ENCODE measurements around the gene MCTP1. TPM values are rescaled to one million over a fixed set of nuclear protein-coding genes. Genes with fewer than 3 reads are reported as not detected.
A peak's percentile ranks its signal among the peaks of the same experiment; 100 is the strongest.

Gene MCTP1
- total and polyA plus RNA-seq, 10 of the 15 experiments (the other 5 are each of a cell fraction or from before 2014, with no cell fraction given), result 12.6 to 45.9 (median 18.8) TPM

- in situ Hi-C loops (cut with MboI), result no loop called here
- H3K27ac ChIP-seq (ENCODE audit: control insufficient read depth, insufficient read depth), result peak overlapping the region; percentile 59
- H2AFZ ChIP-seq (ENCODE audit: control insufficient read depth, low read depth, low read length), result peak overlapping the region; percentile 20; the same call in 1 of the 2 replicates
- no TSS peak for BruUV-seq (replicated peaks)
- peak overlapping the region; percentile 5; the same call in 1 of the 2 replicates for H3K4me3 ChIP-seq
- TF ChIP-seq LARP7 (IDR thresholded peaks at IDR 0.05), result no peak
- TF ChIP-seq SRF (IDR thresholded peaks at IDR 0.05; ENCODE audit: low read depth in 2 of 2, low read length in 2 of 2), result peak; percentile 34 to 81; a peak in 3 of 4 replicates
- peak overlapping the region; percentile 24 for H3K9ac ChIP-seq (ENCODE audit: control insufficient read depth, insufficient read depth, low read length)
- peaks cover 41% of the 10 kb centered on the region for H3K4me1 ChIP-seq (ENCODE audit: control insufficient read depth, insufficient read depth, low read length)
- intact Hi-C loops (cut with micrococcal nuclease; ENCODE audit: unreplicated experiment), result loop anchor here (2.0 kb wide), 1 partner anchor 49 kb away; no protein-coding TSS in a partner anchor
- peak overlapping the region; percentile 81 for H3K4me2 ChIP-seq (ENCODE audit: control insufficient read depth, insufficient read depth)
- no peaks in the 10 kb centered on the region for H4K20me1 ChIP-seq (ENCODE audit: control insufficient read depth, insufficient read depth)
- no peak for DNase-seq (ENCODE audit: low read depth, low spot score)
- ChIA-PET RAD21 (ENCODE audit: unreplicated experiment) (interaction anchor here (0.7 to 2.2 kb wide), 18 partner anchors 8 to 151 kb away, joined by 3 to 11 read pairs (median 4); no protein-coding TSS in a partner anchor), CTCF (interaction anchor here (0.9 to 2.3 kb wide), 9 partner anchors 8 to 59 kb away, joined by 3 to 15 read pairs (median 5); no protein-coding TSS in a partner anchor), POLR2A (interaction anchor here (0.5 to 1.2 kb wide), 5 partner anchors 12 to 54 kb away, joined by 3 to 5 read pairs (median 4); no protein-coding TSS in a partner anchor), SMC1A (ENCODE audit: uncharacterized antibody, unreplicated experiment) (interaction anchor here (0.7 to 7.7 kb wide), 25 partner anchors 8 to 210 kb away, joined by 3 to 64 read pairs (median 4); no protein-coding TSS in a partner anchor)
- H3K36me3 ChIP-seq (ENCODE audit: control insufficient read depth in 2 of 2, insufficient read depth in 2 of 2, low read length in 1 of 2), result peaks cover 0 to 3% of the 10 kb centered on the region in 2 experiments; a peak in 2 of 4 replicates
- FAIRE-seq, result peak; percentile 7
- peaks cover 3% of the 10 kb centered on the region; the same call in 2 of the 3 replicates for H3K9me3 ChIP-seq (replicated peaks; ENCODE audit: control insufficient read depth, insufficient read depth, low read length)
- H3K79me2 ChIP-seq (ENCODE audit: control insufficient read depth, insufficient read depth, low read length), result peaks cover 33% of the 10 kb centered on the region
- ATAC-seq, result peak; percentile 28
- no peaks in the 10 kb centered on the region for H3K27me3 ChIP-seq (replicated peaks in 1 of 2; ENCODE audit: control insufficient read depth in 2 of 2, insufficient read depth in 2 of 2, low read length in 1 of 2)
- WGBS (ENCODE audit: insufficient coverage, insufficient replicate concordance, low lambda C conversion rate, missing lambda C conversion rate), result 0% methylated on average over 3 of the region's 3 CpGs
Measured at GRCh38 chr5:95027775-95028174, 257.1 kb downstream of the MCTP1 start.

- Histone ChIP-seq H3K4me3 (peak overlapping the region; percentile 5; the same call in 1 of the 2 replicates), H3K36me3 (ENCODE audit: control insufficient read depth in 2 of 2, insufficient read depth in 2 of 2, low read length in 1 of 2) (peaks cover 0 to 3% of the 10 kb centered on the region in 2 experiments; a peak in 2 of 4 replicates), H3K79me2 (ENCODE audit: control insufficient read depth, insufficient read depth, low read length) (peaks cover 33% of the 10 kb centered on the region), H3K27me3 (replicated peaks in 1 of 2; ENCODE audit: control insufficient read depth in 2 of 2, insufficient read depth in 2 of 2, low read length in 1 of 2) (no peaks in the 10 kb centered on the region), H2AFZ (ENCODE audit: control insufficient read depth, low read depth, low read length) (peak overlapping the region; percentile 20), H3K4me2 (ENCODE audit: control insufficient read depth, insufficient read depth) (peak overlapping the region; percentile 81), H3K9ac (ENCODE audit: control insufficient read depth, insufficient read depth, low read length) (peak overlapping the region; percentile 24), H3K27ac (ENCODE audit: control insufficient read depth, insufficient read depth) (peak overlapping the region; percentile 59), H3K4me1 (ENCODE audit: control insufficient read depth, insufficient read depth, low read length) (peaks cover 44% of the 10 kb centered on the region), H3K9me3 (replicated peaks; ENCODE audit: control insufficient read depth, insufficient read depth, low read length) (no peaks in the 10 kb centered on the region; the same call in 2 of the 3 replicates), H4K20me1 (ENCODE audit: control insufficient read depth, insufficient read depth) (no peaks in the 10 kb centered on the region)
- ATAC-seq, result peak; percentile 17
- POLR2A ChIA-PET, result interaction anchor here (0.6 to 1.2 kb wide), 7 partner anchors 14 to 54 kb away, joined by 3 to 5 read pairs (median 4); no protein-coding TSS in a partner anchor
- 50% methylated on average over 5 of the region's 5 CpGs for WGBS (ENCODE audit: insufficient coverage, insufficient replicate concordance, low lambda C conversion rate, missing lambda C conversion rate)
- RAD21 ChIA-PET (ENCODE audit: unreplicated experiment), result interaction anchor here (0.7 to 2.2 kb wide), 18 partner anchors 9 to 152 kb away, joined by 3 to 11 read pairs (median 4); no protein-coding TSS in a partner anchor
- CTCF ChIA-PET, result interaction anchor here (0.8 to 2.3 kb wide), 12 partner anchors 9 to 59 kb away, joined by 3 to 15 read pairs (median 3); no protein-coding TSS in a partner anchor
- FAIRE-seq, result no peak
- in situ Hi-C loops (cut with MboI) (no loop called here), intact Hi-C loops (cut with micrococcal nuclease; ENCODE audit: unreplicated experiment) (loop anchor here (2.0 kb wide), 1 partner anchor 50 kb away; no protein-coding TSS in a partner anchor)
- SMC1A ChIA-PET (ENCODE audit: uncharacterized antibody, unreplicated experiment), result interaction anchor here (0.7 to 7.7 kb wide), 26 partner anchors 9 to 210 kb away, joined by 3 to 64 read pairs (median 4); no protein-coding TSS in a partner anchor
- DNase-seq (ENCODE audit: low read depth, low spot score), result no peak
- TF ChIP-seq RUNX3 (IDR thresholded peaks at IDR 0.05; ENCODE audit: low read length) (peak; percentile 24), MEF2A (IDR thresholded peaks at IDR 0.05; ENCODE audit: insufficient read depth, low read depth, low read length) (0 out of 2 replicates have a peak, but pooled peaks have one; percentile 37), BRCA1 (IDR thresholded peaks at IDR 0.05; ENCODE audit: low read depth, low read length) (no peak), TAF1 (IDR thresholded peaks at IDR 0.05; ENCODE audit: borderline replicate concordance, low read depth, low read length) (no peak), CHD1 (IDR thresholded peaks at IDR 0.05; ENCODE audit: low read depth, low read length) (no peak)
- TF ChIP-seq, protein P1, sequence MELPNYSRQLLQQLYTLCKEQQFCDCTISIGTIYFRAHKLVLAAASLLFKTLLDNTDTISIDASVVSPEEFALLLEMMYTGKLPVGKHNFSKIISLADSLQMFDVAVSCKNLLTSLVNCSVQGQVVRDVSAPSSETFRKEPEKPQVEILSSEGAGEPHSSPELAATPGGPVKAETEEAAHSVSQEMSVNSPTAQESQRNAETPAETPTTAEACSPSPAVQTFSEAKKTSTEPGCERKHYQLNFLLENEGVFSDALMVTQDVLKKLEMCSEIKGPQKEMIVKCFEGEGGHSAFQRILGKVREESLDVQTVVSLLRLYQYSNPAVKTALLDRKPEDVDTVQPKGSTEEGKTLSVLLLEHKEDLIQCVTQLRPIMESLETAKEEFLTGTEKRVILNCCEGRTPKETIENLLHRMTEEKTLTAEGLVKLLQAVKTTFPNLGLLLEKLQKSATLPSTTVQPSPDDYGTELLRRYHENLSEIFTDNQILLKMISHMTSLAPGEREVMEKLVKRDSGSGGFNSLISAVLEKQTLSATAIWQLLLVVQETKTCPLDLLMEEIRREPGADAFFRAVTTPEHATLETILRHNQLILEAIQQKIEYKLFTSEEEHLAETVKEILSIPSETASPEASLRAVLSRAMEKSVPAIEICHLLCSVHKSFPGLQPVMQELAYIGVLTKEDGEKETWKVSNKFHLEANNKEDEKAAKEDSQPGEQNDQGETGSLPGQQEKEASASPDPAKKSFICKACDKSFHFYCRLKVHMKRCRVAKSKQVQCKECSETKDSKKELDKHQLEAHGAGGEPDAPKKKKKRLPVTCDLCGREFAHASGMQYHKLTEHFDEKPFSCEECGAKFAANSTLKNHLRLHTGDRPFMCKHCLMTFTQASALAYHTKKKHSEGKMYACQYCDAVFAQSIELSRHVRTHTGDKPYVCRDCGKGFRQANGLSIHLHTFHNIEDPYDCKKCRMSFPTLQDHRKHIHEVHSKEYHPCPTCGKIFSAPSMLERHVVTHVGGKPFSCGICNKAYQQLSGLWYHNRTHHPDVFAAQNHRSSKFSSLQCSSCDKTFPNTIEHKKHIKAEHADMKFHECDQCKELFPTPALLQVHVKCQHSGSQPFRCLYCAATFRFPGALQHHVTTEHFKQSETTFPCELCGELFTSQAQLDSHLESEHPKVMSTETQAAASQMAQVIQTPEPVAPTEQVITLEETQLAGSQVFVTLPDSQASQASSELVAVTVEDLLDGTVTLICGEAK (IDR thresholded peaks at IDR 0.05; ENCODE audit: borderline replicate concordance), result no peak
- BruUV-seq (replicated peaks), result no TSS peak
Measured at GRCh38 chr5:95027151-95027721, 257.7 kb downstream of the MCTP1 start.

Measured in GM12878 (cell line).